NCI-H187 (cell line): ENCODE data around the gene MOGAT3.

Experiments used
- DNase-seq, 2 experiments: peaks; one replicate each; lab custom pipeline; 2025; lab: John Stamatoyannopoulos, UW

MOGAT3 gene

GRCh38 chr7:101200862-101201599, at the start of gene MOGAT3:
MOGAT3 (minus strand) TSS chr7:101201036; CDS start chr7:101200854, 182 bp downstream.
- DNase-seq = no peak

GRCh38 chr7:101250324-101250723, 49.5 kb upstream of the MOGAT3 start:
- DNase-seq = no peak

- DNase-seq = no peak
Measured at GRCh38 chr7:101248276-101248675, 47.4 kb upstream of the MOGAT3 start.

- no peak for DNase-seq
Measured at GRCh38 chr7:101245147-101245668, 44.4 kb upstream of the MOGAT3 start.

GRCh38 chr7:101244375-101245146, 43.7 kb upstream of the MOGAT3 start, which contains the start of gene FIS1:
FIS1 (minus strand) TSS chr7:101245081; CDS start chr7:101245004, 77 bp downstream.
- peak; percentile 93 to 95 for DNase-seq

GRCh38 chr7:101243646-101244374, 43.0 kb upstream of the MOGAT3 start:
- DNase-seq = no peak

- no peak for DNase-seq
Measured at GRCh38 chr7:101241443-101242349, 40.9 kb upstream of the MOGAT3 start.

- no peak for DNase-seq
Measured at GRCh38 chr7:101241015-101241363, 40.2 kb upstream of the MOGAT3 start.

GRCh38 chr7:101240226-101241014, 39.6 kb upstream of the MOGAT3 start:
- DNase-seq = no peak

- no peak for DNase-seq
Measured at GRCh38 chr7:101239951-101240220, 39.0 kb upstream of the MOGAT3 start.

GRCh38 chr7:101239191-101239950, 38.5 kb upstream of the MOGAT3 start:
- no peak for DNase-seq

GRCh38 chr7:101238226-101239182, 37.7 kb upstream of the MOGAT3 start:
- DNase-seq = no peak

- no peak for DNase-seq
Measured at GRCh38 chr7:101237206-101238067, 36.6 kb upstream of the MOGAT3 start, which contains the start of gene CLDN15. CLDN15 (minus strand) TSS chr7:101237802; CDS start chr7:101237581, 221 bp downstream.

- DNase-seq = no peak
Measured at GRCh38 chr7:101236292-101236835, 35.5 kb upstream of the MOGAT3 start.

GRCh38 chr7:101235522-101235921, 34.7 kb upstream of the MOGAT3 start:
- no peak for DNase-seq

GRCh38 chr7:101235050-101235449, 34.2 kb upstream of the MOGAT3 start:
- no peak for DNase-seq

- DNase-seq = no peak
Measured at GRCh38 chr7:101234636-101235035, 33.8 kb upstream of the MOGAT3 start.
